HepG2 (cell line): ENCODE data around the gene CYB5D1. TPM values are rescaled to one million over a fixed set of nuclear protein-coding genes. Genes with fewer than 3 reads are reported as not detected.

Experiments used
- FUBP1 ChIP-seq: sonication (generic); formaldehyde crosslinking; IDR thresholded peaks from 2 replicates; pipeline ENCODE4 v1.5.1; 2020; ENCODE audit warnings: missing genetic modification reagents, mild to moderate bottlenecking, borderline replicate concordance
- GZF1 ChIP-seq: sonication (generic); formaldehyde crosslinking; IDR thresholded peaks from 2 replicates; pipeline ENCODE4 v1.5.1; 2020; ENCODE audit warnings: mild to moderate bottlenecking, missing genetic modification reagents
- HDAC1 ChIP-seq: sonication (generic); formaldehyde crosslinking; IDR thresholded peaks from 2 replicates; pipeline ENCODE4 v1.5.1; 2020; ENCODE audit warnings: mild to moderate bottlenecking, missing genetic modification reagents
- MAX ChIP-seq: IDR thresholded peaks from 2 replicates; pipeline ENCODE4 v1.6.1; 2012; ENCODE audit warnings: inconsistent platforms
- PLRG1 ChIP-seq: fragments of 450-650 bp; conservative IDR thresholded peaks from 2 replicates; pipeline ENCODE4 v1.6.1; 2016
- SIN3A ChIP-seq: IDR thresholded peaks from 2 replicates; pipeline ENCODE4 v1.6.1; 2011; ENCODE audit warnings: low read depth, mild to moderate bottlenecking, control low read depth, low read length, borderline replicate concordance
- SP2 ChIP-seq: sonication (generic); formaldehyde crosslinking; IDR thresholded peaks from 2 replicates; pipeline ENCODE4 v1.5.1; 2020; ENCODE audit warnings: mild to moderate bottlenecking, missing genetic modification reagents
- TBX3 ChIP-seq: fragments of 450-650 bp; IDR thresholded peaks from 2 replicates; pipeline ENCODE4 v1.6.1; 2017; ENCODE audit warnings: antibody characterized with exemption, mild to moderate bottlenecking, inconsistent platforms, borderline replicate concordance
- TFE3 ChIP-seq: IDR thresholded peaks from 2 replicates; pipeline ENCODE4 v1.6.1; 2016
- TP53 ChIP-seq: sonication (generic); formaldehyde crosslinking; conservative IDR thresholded peaks from 2 replicates; pipeline ENCODE4 v1.4.0; 2020; ENCODE audit warnings: missing genetic modification reagents
- ZBED4 ChIP-seq: sonication (generic); formaldehyde crosslinking; IDR thresholded peaks from 2 replicates; pipeline ENCODE4 v1.4.0; 2020; ENCODE audit warnings: missing genetic modification reagents, borderline replicate concordance
- ZBTB2 ChIP-seq: sonication (generic); formaldehyde crosslinking; IDR thresholded peaks from 2 replicates; pipeline ENCODE4 v1.8.0; 2022; ENCODE audit warnings: low read depth, missing genetic modification reagents
- ZBTB26 ChIP-seq: IDR thresholded peaks from 2 replicates; pipeline ENCODE4 v1.6.1; 2016; ENCODE audit warnings: missing compliant biosample characterization, missing genetic modification reagents, borderline replicate concordance
- ZNF225 ChIP-seq: sonication (generic); formaldehyde crosslinking; IDR thresholded peaks from 2 replicates; pipeline ENCODE4 v1.4.0; 2020; ENCODE audit warnings: mild to moderate bottlenecking, missing genetic modification reagents
- ZNF451 ChIP-seq: sonication (generic); formaldehyde crosslinking; IDR thresholded peaks from 2 replicates; pipeline ENCODE4 v1.5.0; 2020; ENCODE audit warnings: mild to moderate bottlenecking, missing genetic modification reagents
- ZNF556 ChIP-seq: sonication (generic); formaldehyde crosslinking; IDR thresholded peaks from 2 replicates; pipeline ENCODE4 v1.4.0; 2020; ENCODE audit warnings: mild to moderate bottlenecking, missing genetic modification reagents, borderline replicate concordance
- ZSCAN21 ChIP-seq: sonication (generic); formaldehyde crosslinking; IDR thresholded peaks from 2 replicates; pipeline ENCODE4 v1.8.0; 2022; ENCODE audit warnings: mild to moderate bottlenecking, missing genetic modification reagents, moderate library complexity, borderline replicate concordance
- ZSCAN22 ChIP-seq: sonication (generic); formaldehyde crosslinking; IDR thresholded peaks from 2 replicates; pipeline ENCODE4 v1.4.0; 2020; ENCODE audit warnings: mild to moderate bottlenecking, missing genetic modification reagents
- polyA plus RNA-seq, 8 experiments: library from polyadenylated mRNA; depleted of rRNA in 3 of 8; stranded (reverse) in 7 of 8; unstranded in 1 of 8; fragments of >200 nt; fragmentation: Illumina TruSeq in 4 of 8; extraction: Trizol in 4 of 8; gene quantifications; 2 replicates each; pipeline versions ENCODE4 v1.2.1 to v1.2.3, GENCODE V29; 2011 to 2016; ENCODE audit warnings: low read depth in 4 of 8, missing spikeins in 1 of 8, mixed read lengths in 1 of 8; ENCODE audit not compliant: insufficient read depth in 1 of 8
- total RNA-seq, 5 experiments: library from RNA; depleted of rRNA; stranded (reverse); fragments of >200 nt; fragmentation: Illumina TruSeq; extraction: Trizol; gene quantifications; 2 replicates each; pipeline ENCODE4 v1.2.3, GENCODE V29; 2016; ENCODE audit warnings: low read depth in 1 of 5

Gene CYB5D1
- total and polyA plus RNA-seq, 2 of the 13 experiments (the other 11 are each of a cell fraction or from before 2014, with no cell fraction given): 8.9 to 17.0 TPM

- TF ChIP-seq FUBP1 (CRISPR knock-in tag) (no peak), SP2 (CRISPR knock-in tag) (no peak), HDAC1 (CRISPR knock-in tag) (peak; percentile 53; the same call in 1 of the 2 replicates), ZNF556 (CRISPR knock-in tag) (no peak), SIN3A (peak; percentile 71; the same call in 1 of the 2 replicates), ZNF451 (CRISPR knock-in tag) (no peak), TP53 (CRISPR knock-in tag) (no peak), GZF1 (peak; percentile 83; the same call in 1 of the 2 replicates), ZSCAN21 (peak; percentile 66; the same call in 1 of the 2 replicates), ZBTB26 (CRISPR knock-in tag) (no peak), ZSCAN22 (CRISPR knock-in tag) (no peak), TBX3 (no peak), ZBTB2 (CRISPR knock-in tag) (no peak), PLRG1 (no peak), ZNF225 (CRISPR knock-in tag) (no peak; the same call in 1 of the 2 replicates), MAX (peak; percentile 74), ZBED4 (CRISPR knock-in tag) (no peak), TFE3 (0 out of 2 replicates have a peak, but pooled peaks have one; percentile 47)
These were observed 741 bp upstream of the CYB5D1 start, which contains the start of gene NAA38 (continued) for GRCh38 chr17:7856811-7857712.
